A673 (cell line): ENCODE results near the gene SIGLEC7. TPM values are rescaled to one million over a fixed set of nuclear protein-coding genes. Genes with fewer than 3 reads are reported as not detected.

Experiments
- BruUV-seq: library from RNA; stranded (reverse); fragments of 400-500 nt; replicated peaks from 2 replicates; lab custom pipeline; 2021; lab: Mats Ljungman, UMichigan
- CTCF ChIA-PET: fragments of 300-600 bp; sonication (Branson Sonifier 250); formaldehyde crosslinking; loops from one replicate; lab custom pipeline; 2022; ENCODE audit warnings: antibody characterized with exemption; lab: Charles Lee
- POLR2A ChIA-PET: fragments of 300-600 bp; sonication (Branson Sonifier 250); formaldehyde crosslinking; loops from one replicate; lab custom pipeline; 2022; ENCODE audit warnings: antibody characterized with exemption; ENCODE audit not compliant: low non-redundant PET; lab: Charles Lee
- DNase-seq: peaks from one replicate; pipeline ENCODE4 v3.0.0-alpha.2; 2015; ENCODE audit warnings: low spot score
- H3K27ac ChIP-seq: fragments of 200-600 bp; sonication (generic); 2 replicates; pipeline ENCODE4 v1.5.1; 2016; ENCODE audit warnings: mixed run types, low read depth, mild to moderate bottlenecking, mixed read lengths, antibody characterized with exemption, low read length; ENCODE audit not compliant: poor library complexity, severe bottlenecking
- H3K27me3 ChIP-seq: fragments of 200-600 bp; sonication (generic); replicated peaks from 2 replicates; pipeline ENCODE4 v1.6.1; 2017; ENCODE audit warnings: mixed run types, low read depth, mild to moderate bottlenecking, mixed read lengths, antibody characterized with exemption, low read length; ENCODE audit not compliant: insufficient read depth, poor library complexity
- H3K36me3 ChIP-seq: fragments of 200-600 bp; sonication (generic); 2 replicates; pipeline ENCODE4 v1.6.1; 2016; ENCODE audit warnings: mixed run types, mild to moderate bottlenecking, mixed read lengths, antibody characterized with exemption, low read length; ENCODE audit not compliant: insufficient read depth, poor library complexity, severe bottlenecking
- H3K4me1 ChIP-seq: fragments of 200-600 bp; sonication (generic); 2 replicates; pipeline ENCODE4 v1.6.1; 2017; ENCODE audit warnings: mixed run types, mild to moderate bottlenecking, mixed read lengths, antibody characterized with exemption, low read length; ENCODE audit not compliant: insufficient read depth, poor library complexity, severe bottlenecking
- H3K4me3 ChIP-seq: fragments of 200-600 bp; sonication (generic); 2 replicates; pipeline ENCODE4 v1.5.1; 2016; ENCODE audit warnings: low read depth, mixed run types, mild to moderate bottlenecking, mixed read lengths, low read length; ENCODE audit not compliant: poor library complexity, severe bottlenecking
- H3K9me3 ChIP-seq: fragments of 200-600 bp; sonication (generic); 2 replicates; pipeline ENCODE4 v1.6.1; 2016; ENCODE audit warnings: mixed run types, low read depth, mild to moderate bottlenecking, mixed read lengths, antibody characterized with exemption, low read length; ENCODE audit not compliant: poor library complexity, severe bottlenecking
- CTCF ChIP-seq: fragments of 300-800, 200-600 bp; sonication (generic); conservative IDR thresholded peaks from 2 replicates; pipeline ENCODE4 v1.5.1; 2017; ENCODE audit warnings: low read depth, mild to moderate bottlenecking, antibody characterized with exemption, low read length, moderate library complexity, mixed read lengths
- EZH2 ChIP-seq: fragments of 200-600 bp; sonication (generic); IDR thresholded peaks from 2 replicates; pipeline ENCODE4 v1.6.1; 2017; ENCODE audit warnings: borderline replicate concordance, low read depth, mild to moderate bottlenecking, mixed read lengths, antibody characterized with exemption, low read length; ENCODE audit not compliant: poor library complexity, severe bottlenecking
- intact Hi-C: fragments of 100-400 bp; cut with micrococcal nuclease; formaldehyde crosslinking; loops from one replicate; pipeline ENCODE4 v1.10.0; 2022; ENCODE audit not compliant: unreplicated experiment
- total RNA-seq: library from RNA; stranded (reverse); gene quantifications from 2 replicates; pipeline ENCODE4 v1.2.3, GENCODE V29; 2021

SIGLEC7 gene
- total RNA-seq, 1 experiment from 2014 or later: not detected

GRCh38 chr19:51119611-51120010, 22.5 kb upstream of the SIGLEC7 start:
- no peaks in the 10 kb centered on the region for H3K36me3 ChIP-seq
- H3K4me3 ChIP-seq: no peak overlapping the region
- no peaks in the 10 kb centered on the region for H3K4me1 ChIP-seq
- POLR2A ChIA-PET: no interaction called here
- H3K27me3 ChIP-seq: peaks cover 12% of the 10 kb centered on the region
- no peaks in the 10 kb centered on the region for H3K9me3 ChIP-seq
- intact Hi-C loops: no loop called here
- no TSS peak for BruUV-seq
- no peak overlapping the region for H3K27ac ChIP-seq
- no peak for DNase-seq
- CTCF ChIA-PET: no interaction called here
- TF ChIP-seq EZH2 (no peak), CTCF (no peak)

- TF ChIP-seq CTCF (no peak), EZH2 (no peak)
- no TSS peak for BruUV-seq
- H3K4me1 ChIP-seq: no peaks in the 10 kb centered on the region
- H3K27ac ChIP-seq: no peak overlapping the region
- H3K4me3 ChIP-seq: no peak overlapping the region
- peaks cover 12% of the 10 kb centered on the region for H3K27me3 ChIP-seq
- H3K36me3 ChIP-seq: no peaks in the 10 kb centered on the region
- no peak for DNase-seq
- H3K9me3 ChIP-seq: no peaks in the 10 kb centered on the region
- intact Hi-C loops: no loop called here
- ChIA-PET CTCF (no interaction called here), POLR2A (no interaction called here)
These were observed 21.9 kb upstream of the SIGLEC7 start for GRCh38 chr19:51120160-51120559.

- ChIA-PET POLR2A (no interaction called here), CTCF (interaction anchor here (0.6 kb wide), 1 partner anchor 119 kb away, joined by 3 read pairs; no protein-coding TSS in a partner anchor)
- Histone ChIP-seq H3K4me3 (no peak overlapping the region), H3K27ac (no peak overlapping the region), H3K36me3 (no peaks in the 10 kb centered on the region), H3K27me3 (peaks cover 13% of the 10 kb centered on the region), H3K9me3 (no peaks in the 10 kb centered on the region), H3K4me1 (no peaks in the 10 kb centered on the region)
- TF ChIP-seq CTCF (no peak), EZH2 (no peak)
- intact Hi-C loops: no loop called here
- DNase-seq: no peak
- BruUV-seq: no TSS peak
These were observed 20.8 kb upstream of the SIGLEC7 start for GRCh38 chr19:51121257-51121656.
